KOPT-K1 (cell line): ENCODE results near the gene SLC15A4.

Experiments used
- H3K27ac ChIP-seq: fragments of 200-600 bp; sonication (generic); 2 replicates; pipeline ENCODE4 v1.5.1; 2016; ENCODE audit warnings: antibody characterized with exemption, mild to moderate bottlenecking, low read depth, low read length; ENCODE audit not compliant: poor library complexity, severe bottlenecking
- H3K36me3 ChIP-seq: fragments of 200-600 bp; sonication (generic); 2 replicates; pipeline ENCODE4 v1.5.1; 2017; ENCODE audit warnings: antibody characterized with exemption, mild to moderate bottlenecking, low read length, moderate library complexity; ENCODE audit not compliant: insufficient read depth
- H3K9me3 ChIP-seq: fragments of 200-600 bp; sonication (generic); 2 replicates; pipeline ENCODE4 v1.5.1; 2017; ENCODE audit warnings: antibody characterized with exemption, low read length, mild to moderate bottlenecking; ENCODE audit not compliant: insufficient read depth, poor library complexity, severe bottlenecking

The SLC15A4 gene

GRCh38 chr12:128779901-128780300 is 43.9 kb downstream of the SLC15A4 start:
- Histone ChIP-seq H3K9me3 (no peaks in the 10 kb centered on the region), H3K27ac (no peak overlapping the region), H3K36me3 (no peaks in the 10 kb centered on the region)

GRCh38 chr12:128772249-128772648 is 51.5 kb downstream of the SLC15A4 start:
- Histone ChIP-seq H3K36me3 (no peaks in the 10 kb centered on the region), H3K9me3 (no peaks in the 10 kb centered on the region), H3K27ac (no peak overlapping the region)

- Histone ChIP-seq H3K9me3 (no peaks in the 10 kb centered on the region), H3K36me3 (no peaks in the 10 kb centered on the region), H3K27ac (no peak overlapping the region)
Observed at GRCh38 chr12:128771681-128772080, 52.1 kb downstream of the SLC15A4 start.

GRCh38 chr12:128767518-128767917 is 56.2 kb downstream of the SLC15A4 start:
- Histone ChIP-seq H3K27ac (no peak overlapping the region), H3K36me3 (no peaks in the 10 kb centered on the region), H3K9me3 (no peaks in the 10 kb centered on the region)

GRCh38 chr12:128766738-128767501 is 56.8 kb downstream of the SLC15A4 start:
- H3K9me3 ChIP-seq, result no peaks in the 10 kb centered on the region
- H3K36me3 ChIP-seq, result no peaks in the 10 kb centered on the region
- no peak overlapping the region for H3K27ac ChIP-seq

GRCh38 chr12:128763395-128763794 is 60.4 kb downstream of the SLC15A4 start:
- Histone ChIP-seq H3K9me3 (no peaks in the 10 kb centered on the region), H3K36me3 (no peaks in the 10 kb centered on the region), H3K27ac (no peak overlapping the region)

- no peaks in the 10 kb centered on the region for H3K36me3 ChIP-seq
- H3K27ac ChIP-seq, result no peak overlapping the region
- no peaks in the 10 kb centered on the region for H3K9me3 ChIP-seq
Observed at GRCh38 chr12:128761379-128761790, 62.4 kb downstream of the SLC15A4 start.

- Histone ChIP-seq H3K9me3 (no peaks in the 10 kb centered on the region), H3K27ac (no peak overlapping the region), H3K36me3 (no peaks in the 10 kb centered on the region)
Observed at GRCh38 chr12:128755566-128755965, 68.2 kb downstream of the SLC15A4 start.

- H3K27ac ChIP-seq, result no peak overlapping the region
- H3K9me3 ChIP-seq, result no peaks in the 10 kb centered on the region
- H3K36me3 ChIP-seq, result no peaks in the 10 kb centered on the region
Observed at GRCh38 chr12:128754275-128754674, 69.5 kb downstream of the SLC15A4 start.

GRCh38 chr12:128753438-128753837 is 70.3 kb downstream of the SLC15A4 start:
- H3K36me3 ChIP-seq, result no peaks in the 10 kb centered on the region
- no peaks in the 10 kb centered on the region for H3K9me3 ChIP-seq
- no peak overlapping the region for H3K27ac ChIP-seq

GRCh38 chr12:128752386-128752785 is 71.4 kb downstream of the SLC15A4 start:
- Histone ChIP-seq H3K9me3 (no peaks in the 10 kb centered on the region), H3K36me3 (no peaks in the 10 kb centered on the region), H3K27ac (no peak overlapping the region)

- H3K9me3 ChIP-seq, result no peaks in the 10 kb centered on the region
- H3K36me3 ChIP-seq, result no peaks in the 10 kb centered on the region
- H3K27ac ChIP-seq, result no peak overlapping the region
Observed at GRCh38 chr12:128747441-128747840, 76.3 kb downstream of the SLC15A4 start.

- H3K27ac ChIP-seq, result no peak overlapping the region
- H3K9me3 ChIP-seq, result no peaks in the 10 kb centered on the region
- no peaks in the 10 kb centered on the region for H3K36me3 ChIP-seq
Observed at GRCh38 chr12:128745772-128746689, 77.7 kb downstream of the SLC15A4 start.

GRCh38 chr12:128743916-128744315 is 79.8 kb downstream of the SLC15A4 start:
- H3K9me3 ChIP-seq, result peaks cover 9% of the 10 kb centered on the region
- no peak overlapping the region for H3K27ac ChIP-seq
- H3K36me3 ChIP-seq, result no peaks in the 10 kb centered on the region
